Gastrocnemius medialis (tissue), 4 donors: ENCODE data around the gene GRIA4.

Experiments
- CTCF ChIP-seq, 5 experiments: fragments of 450-650 bp in 3 of 5; fragments of 200-600 bp in 2 of 5; sonication (generic) in 2 of 5; IDR thresholded peaks in 4 of 5; conservative IDR thresholded peaks in 1 of 5; 1 replicate in 4 of 5; 2 replicates in 1 of 5; pipeline ENCODE4 v1.5.1; 2016 to 2019; ENCODE audit warnings: antibody characterized with exemption in 5 of 5, mild to moderate bottlenecking in 3 of 5, moderate library complexity in 3 of 5
- POLR2A ChIP-seq, 2 donors: fragments of 450-650 bp; IDR thresholded peaks; one replicate each; pipeline ENCODE4 v1.6.1; 2017; ENCODE audit warnings: antibody characterized with exemption in 2 of 2, mild to moderate bottlenecking in 2 of 2, moderate library complexity in 2 of 2

- TF ChIP-seq POLR2A (IDR thresholded peaks at IDR 0.05) = no peak
- no peak for TF ChIP-seq CTCF (IDR thresholded peaks at IDR 0.05 in 4 of 5, conservative IDR thresholded peaks at IDR 0.05 in 1 of 5)
Observed at GRCh38 chr11:105603156-105603555, 6.7 kb upstream of the GRIA4 start.
